ENCODE data around the gene KCNG2. TPM values are rescaled to one million over a fixed set of nuclear protein-coding genes. Genes with fewer than 3 reads are reported as not detected.

The KCNG2 gene
- total and polyA plus RNA-seq, 2 experiments from 2014 or later: 0.13 to 0.52 TPM

- TF ChIP-seq CTCF (conservative IDR thresholded peaks at IDR 0.05; ENCODE audit: low read depth in 2 of 2) (no peak), POLR2AphosphoS5 (IDR thresholded peaks at IDR 0.05; ENCODE audit: low read depth) (no peak), EZH2 (IDR thresholded peaks at IDR 0.05; ENCODE audit: low read depth, unreplicated experiment) (no peak), CREB1 (CRISPR knock-in tag; IDR thresholded peaks at IDR 0.05; ENCODE audit: low read depth) (no peak), NANOG (IDR thresholded peaks at IDR 0.05; ENCODE audit: borderline replicate concordance) (no peak), ZNF114 (CRISPR knock-in tag; IDR thresholded peaks at IDR 0.05) (no peak), ETS1 (IDR thresholded peaks at IDR 0.05) (no peak), REST (IDR thresholded peaks at IDR 0.05; ENCODE audit: unreplicated experiment) (no peak), STAT1 (IDR thresholded peaks at IDR 0.05; ENCODE audit: unreplicated experiment) (no peak), JUNB (IDR thresholded peaks at IDR 0.05; ENCODE audit: unreplicated experiment) (no peak)
Measured at GRCh38 chr18:79818036-79818435, 20.3 kb downstream of the KCNG2 start (continued).

GRCh38 chr18:79818631-79819030 lies 20.9 kb downstream of the KCNG2 start:
- H3K27me3 Mint-ChIP-seq (ENCODE audit: insufficient read depth, low read depth, poor library complexity): peaks cover 6% of the 10 kb centered on the region
- H3K4me3 Mint-ChIP-seq: no peak overlapping the region
- no peaks in the 10 kb centered on the region for H3K9me3 Mint-ChIP-seq

More at GRCh38 chr18:79818631-79819030, 20.9 kb downstream of the KCNG2 start:
- no peak overlapping the region for H3K4me3 ChIP-seq
- H3K9me2 ChIP-seq (ENCODE audit: insufficient read depth): no peaks in the 10 kb centered on the region
- no peaks in the 10 kb centered on the region for H3F3A ChIP-seq (replicated peaks; ENCODE audit: low read depth)
- no peaks in the 10 kb centered on the region for H3K4me1 Mint-ChIP-seq
- H3K79me2 ChIP-seq (replicated peaks; ENCODE audit: insufficient read depth): no peaks in the 10 kb centered on the region
- DNase-seq (ENCODE audit: low spot score) (no peak), ATAC-seq (no peak)
- H3K4me2 ChIP-seq: no peak overlapping the region
- no peaks in the 10 kb centered on the region for H3K36me3 Mint-ChIP-seq (ENCODE audit: low read depth)
- no peak for TF ChIP-seq EZH2phosphoT487 (IDR thresholded peaks at IDR 0.05; ENCODE audit: unreplicated experiment)
- H2AFZ ChIP-seq: no peak overlapping the region
- no peak overlapping the region for H3K27ac ChIP-seq (ENCODE audit: low read depth)
- no peak overlapping the region for H3K27ac Mint-ChIP-seq
- H4K20me1 ChIP-seq (replicated peaks; ENCODE audit: insufficient read depth): no peaks in the 10 kb centered on the region
- no peaks in the 10 kb centered on the region for H3K36me3 ChIP-seq (ENCODE audit: insufficient read depth)
- H3K27me3 ChIP-seq (ENCODE audit: insufficient read depth): no peaks in the 10 kb centered on the region
- H3K4me1 ChIP-seq (ENCODE audit: insufficient read depth): no peaks in the 10 kb centered on the region

Data from GM23338 (cell line).